Neuronal stem cell (in vitro differentiated cells): Measurements from ENCODE around the gene CDH13.

Experiments
- DNase-seq: peaks from one replicate; pipeline ENCODE4 v3.0.0-alpha.2; 2013; ENCODE audit warnings: low spot score
- H2AFZ ChIP-seq: one replicate; pipeline ENCODE4 v1.6.1; 2013; ENCODE audit warnings: mild to moderate bottlenecking, low read length, inconsistent platforms
- H2AK5ac ChIP-seq: 2 replicates; pipeline ENCODE4 v1.6.1; 2013; ENCODE audit warnings: low read depth, mild to moderate bottlenecking, inconsistent platforms, low read length, moderate library complexity, mixed read lengths
- H2BK120ac ChIP-seq: 2 replicates; pipeline ENCODE4 v1.6.1; 2013; ENCODE audit warnings: low read depth, mild to moderate bottlenecking, inconsistent platforms, low read length, moderate library complexity, mixed read lengths
- H2BK12ac ChIP-seq: one replicate; pipeline ENCODE4 v1.6.1; 2013; ENCODE audit warnings: low read length, inconsistent platforms
- H2BK15ac ChIP-seq: 2 replicates; pipeline ENCODE4 v1.6.1; 2013; ENCODE audit warnings: mild to moderate bottlenecking, low read length, inconsistent platforms, mixed read lengths
- H2BK5ac ChIP-seq: one replicate; pipeline ENCODE4 v1.6.1; 2013; ENCODE audit warnings: inconsistent platforms, mild to moderate bottlenecking, low read length, moderate library complexity
- H3K14ac ChIP-seq: one replicate; pipeline ENCODE4 v1.6.1; 2013; ENCODE audit warnings: low read length, inconsistent platforms
- H3K18ac ChIP-seq: 2 replicates; pipeline ENCODE4 v1.6.1; 2013; ENCODE audit warnings: low read length, inconsistent platforms
- H3K23ac ChIP-seq: 2 replicates; pipeline ENCODE4 v1.6.1; 2013; ENCODE audit warnings: low read depth, mild to moderate bottlenecking, mixed read lengths, low read length, inconsistent platforms; ENCODE audit not compliant: poor library complexity
- H3K27ac ChIP-seq: replicated peaks from 3 replicates; pipeline ENCODE4 v1.5.1; 2013; ENCODE audit warnings: low read length, inconsistent platforms
- H3K27me3 ChIP-seq, 3 experiments: 2 replicates each; pipeline ENCODE4 v1.6.1; 2013; ENCODE audit warnings: low read length in 3 of 3, mild to moderate bottlenecking in 2 of 3, inconsistent platforms in 1 of 3, low read depth in 1 of 3, mixed read lengths in 1 of 3, moderate library complexity in 1 of 3; ENCODE audit not compliant: control insufficient read depth in 3 of 3, insufficient read depth in 3 of 3
- H3K36me3 ChIP-seq, 2 donors: replicated peaks in 1 of 2; 2 replicates each; pipeline ENCODE4 v1.6.1; 2013; ENCODE audit warnings: low read length in 2 of 2; ENCODE audit not compliant: control insufficient read depth in 2 of 2, insufficient read depth in 2 of 2
- H3K4ac ChIP-seq: 2 replicates; pipeline ENCODE4 v1.6.1; 2013; ENCODE audit warnings: inconsistent platforms, mild to moderate bottlenecking, low read length, moderate library complexity
- H3K4me1 ChIP-seq, 2 donors: 1 replicate in 1 of 2; 2 replicates in 1 of 2; pipeline ENCODE4 v1.6.1; 2013; ENCODE audit warnings: low read length in 2 of 2, low read depth in 1 of 2; ENCODE audit not compliant: control insufficient read depth in 2 of 2, insufficient read depth in 1 of 2
- H3K4me2 ChIP-seq: one replicate; pipeline ENCODE4 v1.6.1; 2013; ENCODE audit warnings: mild to moderate bottlenecking, low read length, inconsistent platforms; ENCODE audit not compliant: insufficient read depth, poor library complexity, severe bottlenecking
- H3K4me3 ChIP-seq, 2 donors: 2 replicates each; pipeline ENCODE4 v1.5.1; 2013; ENCODE audit warnings: low read length in 2 of 2, mild to moderate bottlenecking in 2 of 2, inconsistent platforms in 1 of 2, moderate library complexity in 1 of 2
- H3K79me1 ChIP-seq: one replicate; pipeline ENCODE4 v1.6.1; 2013; ENCODE audit warnings: low read depth, mild to moderate bottlenecking, inconsistent platforms, low read length, moderate library complexity
- H3K9ac ChIP-seq: one replicate; pipeline ENCODE4 v1.6.1; 2013; ENCODE audit warnings: mild to moderate bottlenecking, low read depth, low read length, inconsistent platforms; ENCODE audit not compliant: poor library complexity
- H3K9me3 ChIP-seq, 2 donors: replicated peaks in 1 of 2; 2 replicates each; pipeline versions ENCODE3 to v1.6.1; 2013; ENCODE audit warnings: low read length in 2 of 2, mild to moderate bottlenecking in 2 of 2, inconsistent platforms in 1 of 2, low read depth in 1 of 2, mixed read lengths in 1 of 2, moderate library complexity in 1 of 2; ENCODE audit not compliant: control insufficient read depth in 2 of 2, insufficient read depth in 1 of 2
- H4K8ac ChIP-seq: one replicate; pipeline ENCODE4 v1.6.1; 2013; ENCODE audit warnings: low read depth, mild to moderate bottlenecking, inconsistent platforms, low read length, moderate library complexity
- H4K91ac ChIP-seq: one replicate; pipeline ENCODE4 v1.6.1; 2013; ENCODE audit warnings: low read length, low read depth, mild to moderate bottlenecking, inconsistent platforms; ENCODE audit not compliant: poor library complexity
- WGBS, 2 donors: extraction: QIAGEN DNeasy Blood & Tissue Kit; methylation state at CpG; one replicate each; pipeline ENCODE4 v1.1.7; 2013; ENCODE audit warnings: missing lambda C conversion rate in 2 of 2, mixed read lengths in 1 of 2; ENCODE audit not compliant: insufficient read length in 2 of 2, insufficient replicate concordance in 1 of 2; ENCODE audit errors: extremely low coverage in 2 of 2; 5-methylcytosine and 5-hydroxymethylcytosine counted together

The CDH13 gene

DNA sequence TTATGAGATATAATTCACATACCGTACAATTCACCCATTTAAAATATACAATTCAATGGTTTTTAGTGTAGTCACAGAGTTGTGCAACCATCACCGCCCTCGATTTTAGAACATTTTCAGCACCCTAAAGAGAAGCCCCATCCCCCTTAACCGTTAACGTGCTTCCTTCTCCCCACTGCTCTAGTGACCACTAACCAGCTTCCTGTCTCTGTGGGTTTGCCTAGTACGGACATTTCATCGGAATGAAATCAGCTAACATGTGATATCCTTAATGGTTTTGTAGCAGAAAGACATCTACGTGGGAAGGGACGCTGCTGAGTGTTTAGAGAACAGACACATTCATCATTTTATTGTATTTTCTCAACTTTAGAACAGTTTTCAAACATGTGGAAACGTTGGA lies 1100.2 kb downstream of the CDH13 start:
- H3K9me3 ChIP-seq: peaks cover 0 to 3% of the 10 kb centered on the region in 2 donors
- H2BK12ac ChIP-seq: no peak overlapping the region
- no peak overlapping the region for H3K4me2 ChIP-seq
- H3K9ac ChIP-seq: no peak overlapping the region
- no peak overlapping the region for H2AFZ ChIP-seq
- H3K36me3 ChIP-seq: no peaks in the 10 kb centered on the region
- H2BK5ac ChIP-seq: no peak overlapping the region
- no peaks in the 10 kb centered on the region for H3K79me1 ChIP-seq
- no peak for DNase-seq
- WGBS, 2 donors: no CpG with 5 or more reads among the region's 10 CpGs
- H3K4ac ChIP-seq: no peak overlapping the region
- no peak overlapping the region for H2AK5ac ChIP-seq
- H3K4me3 ChIP-seq: no peak overlapping the region
- H3K27ac ChIP-seq: no peak overlapping the region
- H3K18ac ChIP-seq: no peak overlapping the region
- no peak overlapping the region for H4K91ac ChIP-seq
- H3K23ac ChIP-seq: no peak overlapping the region
- H3K27me3 ChIP-seq: peaks cover 0 to 8% (median 0%) of the 10 kb centered on the region in 3 experiments
- no peak overlapping the region for H3K14ac ChIP-seq
- H2BK15ac ChIP-seq: no peak overlapping the region
- H4K8ac ChIP-seq: no peak overlapping the region
- no peak overlapping the region for H2BK120ac ChIP-seq
- H3K4me1 ChIP-seq: no peaks in the 10 kb centered on the region

DNA sequence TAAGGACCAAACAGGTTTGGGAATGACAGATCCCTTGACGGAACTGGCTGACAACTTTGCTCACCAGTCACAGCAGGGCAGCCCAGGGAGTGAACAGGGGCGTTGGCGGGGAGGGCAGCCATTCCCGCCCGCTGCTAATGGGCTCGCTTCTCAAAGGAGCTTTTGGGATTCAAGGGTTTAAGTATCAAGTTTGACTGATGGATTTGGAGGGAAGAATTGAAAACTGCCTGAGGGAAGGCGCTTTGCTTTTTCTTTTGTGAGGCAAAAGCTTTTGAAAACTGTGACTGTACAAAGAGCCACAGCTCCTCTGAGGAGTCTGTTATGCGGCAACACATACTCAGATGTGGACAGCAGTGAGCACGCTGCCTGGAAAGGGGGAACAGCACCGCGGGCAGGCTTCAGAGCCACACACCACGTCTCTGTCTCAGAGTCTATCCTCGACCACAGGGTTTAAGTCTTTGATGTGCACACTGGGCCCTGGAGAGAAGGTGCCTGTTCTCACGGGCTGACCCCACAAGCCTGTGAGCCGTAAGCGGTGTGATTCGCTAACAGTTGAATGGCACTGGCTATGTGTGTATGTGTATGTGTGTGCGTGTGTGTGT lies 1101.1 kb downstream of the CDH13 start:
- Histone ChIP-seq H2BK12ac (no peak overlapping the region), H3K36me3 (no peaks in the 10 kb centered on the region), H3K4me2 (no peak overlapping the region), H3K4me1 (no peaks in the 10 kb centered on the region), H4K91ac (no peak overlapping the region), H3K79me1 (no peaks in the 10 kb centered on the region), H2AFZ (no peak overlapping the region), H3K4me3 (peak overlapping the region in 1 of 2 donors; percentile 25), H3K14ac (no peak overlapping the region), H3K27me3 (peaks cover 0 to 3% (median 0%) of the 10 kb centered on the region in 3 experiments), H3K4ac (no peak overlapping the region), H3K27ac (no peak overlapping the region), H2AK5ac (no peak overlapping the region), H2BK120ac (peak overlapping the region; percentile 35), H3K23ac (no peak overlapping the region), H2BK15ac (no peak overlapping the region), H3K18ac (no peak overlapping the region), H2BK5ac (no peak overlapping the region), H3K9ac (no peak overlapping the region), H4K8ac (no peak overlapping the region), H3K9me3 (peaks cover 0 to 3% of the 10 kb centered on the region in 2 donors)
- DNase-seq: no peak
- WGBS, 2 donors: no CpG with 5 or more reads among the region's 18 CpGs

DNA sequence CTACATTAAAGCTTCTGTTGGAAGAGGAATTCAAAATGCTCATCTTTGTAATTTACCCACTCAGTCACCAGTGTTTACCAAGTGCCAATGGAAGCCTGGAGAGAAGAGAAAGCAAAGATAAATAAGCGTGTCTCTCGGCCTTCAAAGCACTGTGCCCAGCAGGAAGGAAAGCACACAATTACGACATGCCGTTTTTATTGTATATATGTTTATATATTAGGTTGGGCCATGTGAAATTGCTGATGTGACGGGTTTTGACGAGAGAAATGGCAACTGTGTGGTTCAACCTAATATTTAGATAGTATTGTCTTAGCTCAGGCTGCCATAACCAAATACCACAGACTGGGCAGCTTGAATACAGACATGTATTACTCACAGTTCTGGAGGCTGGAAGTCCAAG lies 1101.7 kb downstream of the CDH13 start:
- 100% methylated on average over 2 of the region's 6 CpGs; no CpG with 5 or more reads in 1 of the 2 donors for WGBS, 2 donors
- no peak overlapping the region for H3K23ac ChIP-seq
- peaks cover 0 to 2% (median 0%) of the 10 kb centered on the region in 3 experiments for H3K27me3 ChIP-seq
- no peak overlapping the region for H2AK5ac ChIP-seq
- H2AFZ ChIP-seq: no peak overlapping the region
- no peak overlapping the region for H2BK120ac ChIP-seq
- H3K79me1 ChIP-seq: no peaks in the 10 kb centered on the region
- H4K91ac ChIP-seq: no peak overlapping the region
- H3K9ac ChIP-seq: no peak overlapping the region
- no peak overlapping the region for H2BK15ac ChIP-seq
- H3K18ac ChIP-seq: no peak overlapping the region
- H3K4me3 ChIP-seq: no peak overlapping the region
- H3K14ac ChIP-seq: no peak overlapping the region
- H3K36me3 ChIP-seq: no peaks in the 10 kb centered on the region
- H3K4ac ChIP-seq: no peak overlapping the region
- no peak overlapping the region for H3K4me2 ChIP-seq
- H4K8ac ChIP-seq: no peak overlapping the region
- H3K27ac ChIP-seq: no peak overlapping the region
- no peak for DNase-seq
- no peak overlapping the region for H2BK12ac ChIP-seq
- H3K4me1 ChIP-seq: no peaks in the 10 kb centered on the region
- H3K9me3 ChIP-seq: peaks cover 0 to 3% of the 10 kb centered on the region in 2 donors
- H2BK5ac ChIP-seq: no peak overlapping the region

DNA sequence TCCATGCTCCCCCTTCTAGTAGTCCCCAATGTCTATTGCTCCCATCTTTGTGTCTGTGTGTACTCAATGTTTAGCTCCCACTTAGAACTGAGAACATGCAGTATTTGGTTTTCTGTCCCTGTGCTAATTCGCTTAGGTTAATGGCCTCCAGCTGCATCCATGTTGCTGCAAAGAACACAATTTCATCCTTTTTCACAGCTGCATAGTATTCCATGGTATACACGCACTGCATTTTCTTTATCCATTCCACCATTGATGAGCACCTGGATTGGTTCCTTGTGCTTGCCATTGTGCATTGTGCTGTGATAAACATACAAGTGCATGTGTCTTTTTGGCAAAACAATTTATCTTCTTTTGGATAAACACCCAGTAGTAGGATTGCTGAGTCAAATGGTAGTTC lies 1104.0 kb downstream of the CDH13 start:
- no CpG with 5 or more reads among the region's 2 CpGs for WGBS, 2 donors
- H4K91ac ChIP-seq: no peak overlapping the region
- H3K4me2 ChIP-seq: no peak overlapping the region
- H3K4me1 ChIP-seq: no peaks in the 10 kb centered on the region
- no peak overlapping the region for H3K18ac ChIP-seq
- no peak overlapping the region for H3K9ac ChIP-seq
- H4K8ac ChIP-seq: no peak overlapping the region
- H3K4me3 ChIP-seq: no peak overlapping the region
- H2BK15ac ChIP-seq: no peak overlapping the region
- no peak overlapping the region for H3K23ac ChIP-seq
- H2AFZ ChIP-seq: no peak overlapping the region
- no peak overlapping the region for H2BK5ac ChIP-seq
- H3K79me1 ChIP-seq: no peaks in the 10 kb centered on the region
- no peak for DNase-seq
- peaks cover 0 to 12% of the 10 kb centered on the region in 2 donors for H3K9me3 ChIP-seq
- no peak overlapping the region for H2BK120ac ChIP-seq
- H2BK12ac ChIP-seq: no peak overlapping the region
- no peak overlapping the region for H2AK5ac ChIP-seq
- H3K14ac ChIP-seq: no peak overlapping the region
- peaks cover 0 to 2% (median 0%) of the 10 kb centered on the region in 3 experiments for H3K27me3 ChIP-seq
- no peaks in the 10 kb centered on the region for H3K36me3 ChIP-seq
- H3K27ac ChIP-seq: no peak overlapping the region
- no peak overlapping the region for H3K4ac ChIP-seq
